GM12872 (cell line): ENCODE data around the gene EPHB2.

Experiments used
- TF ChIP-seq, protein P1 (sequence below): IDR thresholded peaks from 3 replicates; pipeline ENCODE4 v1.5.1; 2011; ENCODE audit warnings: low read depth, mild to moderate bottlenecking, low read length, moderate library complexity; ENCODE audit not compliant: insufficient read depth

EPHB2 gene

DNA sequence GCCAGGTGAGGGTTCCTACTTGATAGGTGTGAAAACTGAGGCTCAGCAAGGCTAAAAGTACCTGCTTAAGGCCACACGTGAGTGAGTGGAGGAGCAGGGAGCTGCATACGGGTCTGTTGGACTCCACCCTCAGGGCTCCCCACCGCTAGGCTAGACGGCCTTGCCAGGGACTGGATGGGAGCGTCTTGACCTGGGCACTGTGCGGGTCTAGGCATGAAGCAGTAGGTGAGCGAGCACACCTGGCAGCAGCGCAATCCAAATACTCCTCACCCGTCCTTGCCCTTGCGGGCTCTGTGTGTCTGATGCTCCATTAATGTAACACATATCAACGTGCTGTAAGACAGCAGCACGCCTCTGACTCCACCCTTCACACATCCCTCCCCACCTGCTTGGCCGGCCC is 168.0 kb downstream of the EPHB2 start:
- TF ChIP-seq, protein P1, sequence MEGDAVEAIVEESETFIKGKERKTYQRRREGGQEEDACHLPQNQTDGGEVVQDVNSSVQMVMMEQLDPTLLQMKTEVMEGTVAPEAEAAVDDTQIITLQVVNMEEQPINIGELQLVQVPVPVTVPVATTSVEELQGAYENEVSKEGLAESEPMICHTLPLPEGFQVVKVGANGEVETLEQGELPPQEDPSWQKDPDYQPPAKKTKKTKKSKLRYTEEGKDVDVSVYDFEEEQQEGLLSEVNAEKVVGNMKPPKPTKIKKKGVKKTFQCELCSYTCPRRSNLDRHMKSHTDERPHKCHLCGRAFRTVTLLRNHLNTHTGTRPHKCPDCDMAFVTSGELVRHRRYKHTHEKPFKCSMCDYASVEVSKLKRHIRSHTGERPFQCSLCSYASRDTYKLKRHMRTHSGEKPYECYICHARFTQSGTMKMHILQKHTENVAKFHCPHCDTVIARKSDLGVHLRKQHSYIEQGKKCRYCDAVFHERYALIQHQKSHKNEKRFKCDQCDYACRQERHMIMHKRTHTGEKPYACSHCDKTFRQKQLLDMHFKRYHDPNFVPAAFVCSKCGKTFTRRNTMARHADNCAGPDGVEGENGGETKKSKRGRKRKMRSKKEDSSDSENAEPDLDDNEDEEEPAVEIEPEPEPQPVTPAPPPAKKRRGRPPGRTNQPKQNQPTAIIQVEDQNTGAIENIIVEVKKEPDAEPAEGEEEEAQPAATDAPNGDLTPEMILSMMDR, result no peak

DNA sequence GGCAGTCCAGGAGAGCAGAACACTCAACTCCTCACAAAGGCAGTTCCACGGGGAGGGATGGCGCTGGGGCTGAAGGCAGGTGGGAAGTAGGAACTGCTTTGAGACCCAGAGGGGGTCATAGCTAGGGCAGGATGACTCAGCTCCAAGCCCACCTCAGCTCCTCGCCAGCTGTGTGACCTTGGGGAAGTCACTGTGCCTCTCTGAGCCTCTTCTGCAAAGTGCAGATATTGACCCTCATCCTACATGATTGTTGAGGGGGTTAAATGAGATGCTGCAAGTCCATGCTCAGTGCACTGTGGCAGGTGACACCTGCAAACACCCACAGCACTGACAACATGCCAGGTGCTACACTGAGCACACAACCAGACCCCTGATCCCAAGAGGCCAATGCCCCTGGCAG is 168.8 kb downstream of the EPHB2 start:
- TF ChIP-seq, protein P1, result no peak

DNA sequence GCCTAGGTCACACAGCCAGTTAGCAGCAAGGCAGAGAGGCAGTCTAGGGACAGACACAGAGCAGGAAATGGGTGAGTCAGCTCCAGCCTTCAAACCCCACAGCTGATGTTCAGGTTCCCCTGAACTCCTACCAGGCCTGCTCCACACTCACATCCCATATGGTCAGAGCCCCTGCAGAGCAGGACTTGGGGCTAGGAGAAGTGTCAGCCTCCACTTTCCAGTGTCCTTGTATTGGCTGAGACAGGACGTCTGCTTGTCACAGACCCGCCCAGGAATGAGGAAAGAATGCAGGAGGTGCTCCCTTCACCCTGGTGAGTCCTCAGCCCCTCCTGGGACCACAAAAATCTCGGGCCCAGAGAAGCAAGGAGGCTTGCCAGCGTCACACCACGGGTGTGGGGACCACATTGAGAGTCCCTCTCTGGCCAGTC is 169.5 kb downstream of the EPHB2 start:
- TF ChIP-seq, protein P1, result no peak

DNA sequence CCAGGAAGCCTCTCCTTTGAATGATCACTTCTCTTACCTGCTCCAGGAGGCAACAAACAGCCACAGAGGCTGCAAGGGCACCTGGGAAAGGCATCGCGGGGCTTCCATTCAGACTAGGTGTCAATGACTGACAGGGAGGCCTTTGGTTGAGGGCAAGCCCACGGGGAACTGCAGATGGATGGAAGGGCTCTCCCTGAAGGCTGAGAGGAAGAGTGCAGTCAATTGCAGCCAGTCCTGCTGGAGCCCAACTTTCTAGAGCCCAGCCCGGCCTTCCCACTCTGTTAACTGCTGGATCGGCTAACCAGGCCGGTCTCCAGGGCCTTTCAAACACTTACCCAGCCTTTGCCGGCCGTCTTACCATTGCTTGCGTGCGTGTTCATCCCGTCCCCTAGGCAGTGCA is 172.8 kb downstream of the EPHB2 start:
- TF ChIP-seq, protein P1, result no peak

DNA sequence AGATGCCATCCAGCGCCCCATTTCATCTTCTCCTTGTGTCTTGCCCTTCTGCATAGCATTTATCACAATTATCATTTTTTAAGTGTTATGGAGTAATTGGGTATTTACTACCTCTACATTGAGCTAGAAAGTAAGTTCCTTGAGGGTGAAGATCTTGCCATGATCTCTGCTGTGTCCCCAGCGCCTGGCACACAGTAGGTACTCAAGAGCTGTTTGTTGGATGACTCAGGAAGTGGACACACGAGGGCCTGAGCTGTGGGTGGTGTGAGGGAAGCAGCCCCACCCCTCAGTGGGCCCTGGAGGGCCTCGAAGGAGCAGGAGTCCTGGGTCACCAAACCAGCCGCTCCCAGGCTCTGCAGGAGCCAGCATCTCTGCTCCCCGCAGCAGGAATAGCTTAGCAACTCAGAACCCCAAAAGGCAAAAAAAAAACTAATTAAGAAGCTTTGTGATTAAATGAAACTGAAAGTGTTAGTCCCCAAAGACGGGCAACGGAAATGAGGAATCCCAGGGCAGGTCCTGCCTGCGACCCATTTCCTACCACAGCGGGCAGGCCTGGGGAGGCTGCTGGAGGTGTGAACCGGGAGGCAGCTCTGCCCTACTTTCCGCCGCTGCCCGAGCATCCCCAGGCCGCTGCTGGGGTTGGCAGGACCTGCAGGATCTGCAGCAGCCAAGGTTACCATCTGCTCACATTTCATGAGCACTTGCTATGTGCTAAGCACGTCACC is 174.3 kb downstream of the EPHB2 start:
- TF ChIP-seq, protein P1, result no peak

DNA sequence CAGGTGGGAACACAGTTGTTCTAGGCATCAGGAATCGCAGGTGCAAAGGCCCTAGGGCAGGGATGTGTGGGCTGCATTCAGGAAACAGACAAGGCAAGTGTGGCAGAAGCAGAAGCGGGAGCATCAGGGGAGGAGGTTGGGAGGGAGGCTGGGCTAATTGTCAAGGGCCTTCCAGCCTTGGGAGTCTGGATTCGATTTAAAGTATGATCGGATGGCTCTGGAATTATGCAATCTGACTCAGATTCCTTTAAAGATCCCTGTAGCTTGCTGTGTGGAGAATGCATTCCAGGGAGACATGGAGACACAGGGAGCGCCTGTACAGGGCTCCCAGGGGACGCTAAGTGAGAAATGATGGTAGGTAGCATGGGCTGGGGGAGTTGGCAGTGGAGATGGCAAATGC is 175.6 kb downstream of the EPHB2 start:
- TF ChIP-seq, protein P1, result no peak

DNA sequence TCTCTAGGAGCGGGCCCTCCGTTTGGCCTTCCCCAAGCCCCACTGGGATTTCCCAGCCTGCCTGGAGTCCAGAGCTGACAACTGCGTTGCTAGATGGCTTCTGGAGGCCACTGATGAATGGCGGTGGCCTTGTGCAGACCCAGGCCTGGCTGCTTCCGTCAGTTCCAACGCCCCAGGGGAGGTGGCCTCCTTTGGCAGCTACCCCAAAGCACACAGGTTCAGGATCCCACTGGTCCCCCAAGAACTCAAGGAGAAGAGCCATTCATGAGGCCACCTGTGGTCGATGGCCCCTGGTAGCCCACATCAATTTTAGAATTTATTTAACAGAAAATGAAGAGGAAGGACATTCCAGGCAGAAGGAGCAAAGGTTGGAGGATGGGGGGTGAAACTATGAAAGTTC is 176.9 kb downstream of the EPHB2 start:
- TF ChIP-seq, protein P1, result no peak
